ENCODE results near the gene CLMN. TPM values are rescaled to one million over a fixed set of nuclear protein-coding genes. Genes with fewer than 3 reads are reported as not detected.
"Not testable (repeated sequence)": the region's sequence is repeated elsewhere in the genome, so short reads cannot be mapped to it uniquely, and the experiment has no call there.

Gene CLMN
- total RNA-seq, 1 donor from 2014 or later = 8.5 TPM

DNA sequence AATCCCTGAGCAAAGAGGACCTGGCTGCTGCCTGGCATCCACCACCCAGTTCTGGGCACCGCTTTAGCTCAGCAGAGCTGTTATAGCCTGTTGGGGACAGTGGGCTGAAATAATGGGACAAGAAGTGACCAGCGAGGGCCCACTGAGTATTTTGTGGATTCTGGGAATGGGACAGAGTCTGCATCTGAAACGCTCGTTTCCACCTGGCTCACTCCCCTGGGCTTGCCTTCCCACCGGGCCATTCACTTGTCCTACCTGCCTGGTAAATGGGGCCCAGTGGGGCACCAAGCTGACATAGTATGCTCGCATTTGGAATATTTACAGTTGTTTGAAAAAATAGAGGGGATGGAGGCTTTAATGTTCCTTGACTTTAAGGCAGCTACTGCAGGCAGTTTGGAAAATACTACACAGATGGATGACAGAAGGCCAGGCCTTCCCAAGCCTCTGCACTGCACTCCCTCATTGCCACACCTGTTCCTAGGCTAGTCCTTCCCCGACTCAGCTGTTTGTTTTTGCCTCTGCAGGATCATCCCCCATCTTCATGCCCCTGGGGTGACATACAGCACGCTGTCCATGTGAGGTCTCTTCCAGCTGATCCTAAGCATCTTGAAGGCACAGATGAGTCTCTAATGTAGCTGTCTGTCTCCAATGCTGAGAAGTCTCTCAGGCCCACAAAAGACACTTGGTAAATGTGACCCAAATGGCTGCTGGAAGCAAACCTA, 101.1 kb downstream of the CLMN start:
- DNase-seq = peak; percentile 55

DNA sequence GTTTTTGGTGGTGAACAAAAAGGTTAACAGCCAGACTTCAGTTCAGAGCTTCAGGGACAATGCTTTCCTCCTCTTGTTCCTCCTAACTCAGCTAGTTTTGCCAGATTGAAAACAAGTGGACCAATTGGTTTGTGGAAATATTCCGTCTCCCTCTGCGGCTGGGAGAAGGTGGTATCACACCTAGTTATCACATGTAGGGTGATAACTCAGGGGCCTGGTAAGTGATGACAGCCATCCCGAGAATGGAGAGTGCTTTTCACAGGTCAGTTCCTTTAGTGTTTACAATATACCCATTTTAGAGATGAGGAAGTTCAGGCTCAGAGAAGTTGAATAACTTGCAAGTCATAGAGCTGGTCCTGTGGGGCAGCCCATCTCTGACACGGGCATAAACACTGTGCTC, 101.7 kb downstream of the CLMN start:
- DNase-seq = no peak

DNA sequence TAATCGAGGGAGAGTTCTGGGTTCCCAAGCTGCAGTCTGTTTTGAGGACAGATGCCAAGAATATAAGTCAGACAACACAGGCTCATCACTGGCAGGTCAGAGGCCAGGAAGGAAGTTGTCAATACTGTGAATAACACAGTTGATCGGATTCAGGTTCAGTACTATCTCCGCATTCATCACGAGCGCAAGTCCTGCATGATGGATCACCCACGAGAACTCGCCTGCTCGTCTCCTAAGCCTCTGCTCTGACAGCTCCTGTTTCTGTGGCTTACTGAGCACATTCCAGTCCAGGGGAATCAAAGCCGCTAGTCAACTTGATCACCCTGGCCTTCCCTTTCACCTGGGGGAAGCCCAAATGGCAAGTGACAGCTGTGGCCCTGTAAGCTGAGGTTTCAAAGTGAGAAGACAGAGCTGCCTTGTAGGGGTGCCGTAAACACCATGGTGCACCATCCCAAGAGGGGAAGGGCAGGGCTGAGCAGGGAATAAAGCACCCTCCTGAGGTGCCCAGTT, 102.3 kb downstream of the CLMN start:
- DNase-seq = no peak

DNA sequence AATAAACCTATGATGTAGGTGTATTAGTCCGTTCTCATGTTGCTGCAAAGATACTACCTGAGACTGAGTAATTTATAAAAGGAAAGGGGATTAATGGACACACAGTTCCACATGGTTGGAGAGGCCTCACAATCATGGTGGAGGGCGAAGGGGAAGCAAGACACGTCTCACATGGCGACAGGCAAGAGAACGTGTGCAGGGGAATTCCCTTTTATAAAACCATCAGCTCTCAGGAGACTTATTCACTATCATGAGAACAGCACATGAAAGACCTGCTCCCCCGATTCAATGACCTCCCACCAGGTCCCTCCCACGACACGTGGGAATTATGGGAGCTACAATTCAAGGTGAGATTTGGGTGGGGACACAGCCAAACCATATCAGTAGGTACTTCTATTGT, 103.7 kb downstream of the CLMN start:
- DNase-seq = no peak

DNA sequence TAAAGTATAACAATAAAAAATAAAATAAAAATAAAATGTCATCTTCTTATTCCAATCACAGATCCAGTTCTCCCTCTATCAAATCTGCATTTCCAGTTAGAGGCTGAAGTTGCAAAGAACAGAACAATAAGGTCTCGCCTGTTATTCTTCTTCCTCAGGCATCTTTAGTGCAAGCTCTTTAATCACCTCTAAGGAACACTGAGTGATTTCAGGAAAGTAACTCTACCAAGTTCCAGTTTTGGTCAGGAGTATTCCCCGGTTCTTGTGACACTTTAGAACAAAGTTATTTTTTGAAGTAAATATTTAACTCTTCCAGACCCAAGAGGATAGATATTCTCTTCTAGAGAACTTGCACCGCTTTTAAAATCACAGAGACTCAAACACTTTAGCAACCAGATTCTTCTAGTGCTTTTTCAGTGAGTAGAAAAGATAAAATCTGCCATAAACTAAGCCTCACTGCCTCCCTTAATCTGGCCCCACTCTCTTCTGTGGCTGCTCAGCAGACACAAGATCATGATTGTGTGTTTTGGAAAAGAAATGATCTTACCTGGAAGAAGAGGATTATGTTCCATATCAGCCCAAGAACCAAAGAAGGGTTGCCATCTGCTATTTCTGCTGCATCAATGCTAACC, 104.5 kb downstream of the CLMN start:
- DNase-seq = no peak

DNA sequence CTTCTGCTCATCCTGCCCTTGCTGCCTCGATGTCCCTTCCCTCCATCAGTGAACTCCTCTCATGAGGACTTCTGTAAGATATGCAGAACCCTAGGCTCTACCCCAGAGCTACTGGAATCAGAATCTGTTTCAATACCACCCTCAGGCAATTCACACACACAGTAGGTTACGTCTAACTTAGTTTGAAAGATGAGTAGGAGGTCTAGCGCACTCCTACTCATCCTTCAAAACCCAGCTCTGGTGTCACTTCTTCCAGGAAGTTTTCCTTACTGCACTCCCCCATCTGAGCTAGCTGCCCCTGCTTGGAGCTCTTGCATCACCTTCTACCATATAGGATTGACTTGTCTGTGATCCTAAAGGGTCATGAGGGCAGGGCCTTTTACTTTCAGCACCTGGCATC, 105.9 kb downstream of the CLMN start:
- DNase-seq = no peak

DNA sequence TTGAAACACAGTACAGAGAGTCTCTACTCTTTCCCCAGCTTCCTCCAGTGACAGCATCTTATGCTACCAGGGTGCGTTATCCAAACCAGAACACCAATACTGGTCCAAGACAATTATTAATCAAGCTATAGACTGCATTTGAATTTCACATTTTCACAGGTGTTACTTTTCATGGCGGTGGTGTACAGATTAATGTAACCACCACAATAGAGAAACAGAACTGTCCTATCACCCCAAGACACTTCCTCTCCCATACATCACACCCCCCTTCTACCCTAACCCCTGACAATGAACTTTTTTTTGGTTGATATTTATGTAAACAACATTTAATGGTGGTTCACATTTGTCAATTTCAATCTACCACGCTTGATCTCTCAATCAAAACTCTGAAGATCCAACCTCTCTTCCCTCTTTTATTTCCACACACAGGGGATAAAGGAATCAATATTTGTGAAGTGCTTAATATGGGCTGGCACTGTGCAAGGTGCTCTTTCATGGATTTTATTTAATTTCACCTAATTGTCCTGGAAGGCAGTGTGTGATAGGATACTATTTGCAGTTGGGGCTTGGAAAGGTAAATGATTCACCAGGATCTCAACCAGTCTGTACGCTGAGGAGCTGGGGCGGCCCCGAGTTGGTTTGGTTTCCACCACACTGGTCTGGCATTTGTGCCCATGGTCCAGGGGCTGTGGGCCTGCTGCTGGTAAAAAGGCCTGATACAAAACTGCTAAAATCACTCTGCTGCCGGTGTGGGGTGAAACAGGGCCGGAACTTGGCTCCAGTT, 107.8 kb downstream of the CLMN start:
- no peak for DNase-seq

DNA sequence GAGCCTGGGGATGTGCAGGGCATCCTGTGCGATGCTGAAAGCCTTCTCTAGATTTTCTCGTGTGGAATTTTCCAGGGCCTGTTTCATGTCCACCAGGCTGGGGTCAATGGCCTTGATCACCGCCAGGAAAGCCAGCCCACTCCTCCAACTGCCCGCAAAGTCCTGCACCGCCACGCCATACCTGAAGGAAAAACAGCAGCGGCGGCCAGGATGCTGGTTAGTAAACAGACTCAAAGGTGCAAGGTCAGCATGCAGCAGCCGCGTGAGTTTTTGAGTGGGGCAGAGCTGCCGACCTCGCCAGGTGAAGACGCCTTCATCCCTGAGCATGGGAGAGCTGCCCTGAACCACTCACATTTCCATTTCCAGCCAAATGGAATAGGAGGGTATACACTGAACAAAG, 109.0 kb downstream of the CLMN start:
- DNase-seq = no peak

DNA sequence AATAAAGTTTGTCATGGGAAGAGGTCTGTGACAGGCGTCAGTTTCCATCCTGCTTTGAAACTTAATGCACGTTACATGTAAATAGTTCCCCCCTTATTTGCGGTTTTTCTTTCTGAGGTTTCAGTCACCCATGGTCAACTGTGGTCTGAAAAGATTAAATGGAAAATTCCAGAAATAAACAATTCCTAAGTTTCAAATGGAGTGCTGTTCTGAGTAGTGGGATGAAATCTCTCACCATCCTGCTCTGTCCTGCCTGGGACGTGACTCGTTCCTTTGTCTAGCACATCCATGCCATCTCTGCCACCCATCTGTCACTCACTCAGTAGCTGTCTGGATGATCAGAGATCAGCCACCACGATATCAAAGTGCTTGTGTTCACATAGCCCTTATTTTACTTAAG, 111.1 kb downstream of the CLMN start:
- DNase-seq = no peak

DNA sequence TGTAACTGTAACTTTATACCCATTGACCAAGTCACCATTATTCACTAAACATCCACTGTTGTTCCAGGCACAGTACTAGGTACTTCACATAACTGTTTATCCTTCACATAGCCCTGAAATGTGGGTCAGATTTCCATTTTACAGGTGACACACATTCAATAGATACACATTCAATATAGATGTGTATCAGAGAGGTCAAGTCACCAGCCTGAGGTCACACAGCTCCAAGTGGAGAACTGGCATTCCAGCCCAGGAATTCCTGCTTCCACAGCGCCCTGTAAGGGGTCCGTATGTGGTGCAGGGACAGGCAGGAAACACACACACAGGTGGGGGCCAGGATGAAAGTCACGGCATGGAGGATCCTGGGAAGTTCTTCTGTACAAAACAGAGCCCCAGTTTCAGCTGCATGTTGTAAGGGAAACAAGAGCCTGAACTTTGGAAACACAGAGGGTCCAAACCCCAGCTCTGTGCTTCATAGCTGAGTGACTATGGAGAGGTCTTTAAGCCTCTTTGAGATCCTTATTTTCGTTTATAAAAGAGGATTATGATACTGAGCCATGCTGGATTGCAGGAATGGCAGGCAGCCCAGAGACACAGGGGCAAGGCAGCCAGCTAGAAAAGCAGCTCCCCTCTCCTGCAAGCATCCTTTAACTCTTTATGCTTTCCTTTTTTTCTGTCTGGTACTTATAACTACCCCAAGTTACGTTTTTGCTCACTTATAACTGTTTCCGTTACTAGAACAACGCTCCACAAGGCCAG, 112.1 kb downstream of the CLMN start:
- peak; percentile 50 for DNase-seq

DNA sequence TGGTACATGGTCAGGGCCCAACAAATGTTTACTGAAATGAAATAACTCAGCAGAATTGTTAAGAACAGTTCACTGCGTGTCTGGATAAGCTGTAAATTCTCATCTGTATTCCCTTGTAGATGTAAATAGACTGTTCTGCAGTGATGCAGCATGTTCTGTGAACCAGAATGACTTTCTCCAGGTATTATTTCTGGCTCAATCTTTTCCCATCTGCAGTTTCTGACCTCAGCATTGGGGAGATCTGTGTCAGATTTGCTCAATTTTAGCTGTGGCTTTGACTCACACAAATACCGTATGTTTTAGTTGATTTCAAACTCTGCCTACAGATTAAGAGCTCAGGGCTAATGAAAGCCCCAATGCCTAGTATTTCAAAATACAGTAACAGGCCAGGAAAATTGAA, 113.2 kb downstream of the CLMN start:
- no peak for DNase-seq

DNA sequence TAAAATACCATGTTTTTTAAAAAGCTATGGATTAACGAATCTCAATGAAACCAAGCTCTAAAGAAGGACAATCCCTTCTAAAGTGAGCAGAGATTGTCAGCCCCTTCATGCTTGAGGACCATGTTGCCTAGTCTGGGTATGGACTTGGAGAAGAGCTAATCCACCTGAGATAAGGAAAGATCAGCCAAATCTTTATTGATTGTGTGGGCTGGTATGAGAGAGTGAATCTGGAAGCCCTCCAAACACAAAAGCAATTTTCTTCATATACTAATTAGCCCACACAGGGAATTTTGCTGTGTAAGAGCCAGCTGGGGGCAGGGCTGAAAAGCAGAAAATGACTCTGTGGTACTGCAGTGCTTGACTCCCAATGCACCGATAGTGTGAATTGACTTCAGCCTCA, 115.0 kb downstream of the CLMN start:
- DNase-seq = no peak

DNA sequence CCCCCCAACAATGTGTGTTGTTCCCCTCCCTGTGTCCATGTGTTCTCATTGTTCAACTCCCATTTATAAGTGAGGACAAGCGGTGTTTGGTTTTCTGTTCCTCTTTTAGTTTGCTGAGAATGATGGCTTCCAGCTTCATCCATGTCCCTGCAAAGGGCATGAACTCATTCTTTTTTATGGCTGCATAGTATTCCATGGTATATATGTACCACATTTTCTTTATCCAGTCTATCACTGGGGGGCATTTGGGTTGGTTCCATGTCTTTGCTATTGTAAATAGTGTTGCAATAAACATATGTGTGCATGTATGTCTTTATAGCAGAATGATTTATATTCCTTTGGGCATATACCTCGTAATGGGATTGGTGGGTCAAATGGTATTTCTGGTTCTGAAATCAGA, 118.0 kb downstream of the CLMN start:
- not testable (repeated sequence) for DNase-seq

DNA sequence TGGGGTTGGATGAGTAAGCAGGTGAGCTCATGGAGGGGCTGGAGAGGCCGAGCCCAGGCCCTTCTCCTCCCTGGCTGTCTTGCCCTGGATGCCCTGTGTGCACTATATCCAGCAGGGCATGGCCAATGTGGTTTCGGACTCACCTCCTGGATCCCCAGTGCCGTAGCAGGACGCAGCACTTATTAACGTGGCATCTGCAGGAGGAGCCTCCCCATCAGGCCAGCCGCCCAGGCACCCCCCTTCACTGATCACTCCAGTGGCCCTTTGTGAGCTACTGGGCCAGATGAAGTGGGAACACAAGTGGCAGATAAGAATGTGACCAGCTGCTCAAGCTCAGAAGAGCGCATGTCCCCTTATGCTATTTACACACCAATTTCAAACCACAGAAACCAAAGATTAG, 119.3 kb downstream of the CLMN start:
- peak; percentile 80 for DNase-seq

DNA sequence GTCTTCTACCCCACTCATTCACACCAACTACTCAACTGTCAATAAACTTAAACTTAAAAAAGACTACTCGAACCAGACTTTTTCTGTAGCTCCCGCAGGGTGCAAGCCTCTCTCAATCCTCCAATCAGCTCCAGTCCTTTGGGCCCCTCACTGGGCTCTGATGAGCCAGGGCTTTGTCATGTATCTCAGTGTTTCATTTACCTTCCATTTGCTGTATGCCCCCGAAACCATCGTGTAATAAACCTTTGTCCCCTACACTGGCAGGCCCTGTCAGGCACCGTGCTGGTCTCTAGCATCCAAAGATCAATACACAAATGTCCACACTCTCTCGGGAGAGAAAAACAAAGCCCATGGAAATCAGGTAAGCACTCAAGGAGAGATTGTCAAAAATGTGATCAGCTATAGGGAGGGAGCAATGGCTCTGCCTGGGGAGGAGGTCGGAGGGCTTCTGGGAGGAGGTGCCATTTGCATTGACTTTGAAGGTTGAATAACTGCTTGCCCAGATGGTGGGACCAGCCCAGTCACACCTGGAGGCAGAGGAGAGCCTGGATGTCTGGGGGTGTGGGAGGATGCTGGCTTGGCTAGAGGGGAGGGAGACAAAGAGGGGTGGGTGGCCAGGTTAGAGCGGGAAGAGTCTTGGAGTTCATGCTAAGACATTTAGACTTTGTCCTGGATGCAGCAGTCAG, 120.3 kb downstream of the CLMN start:
- no peak for DNase-seq

DNA sequence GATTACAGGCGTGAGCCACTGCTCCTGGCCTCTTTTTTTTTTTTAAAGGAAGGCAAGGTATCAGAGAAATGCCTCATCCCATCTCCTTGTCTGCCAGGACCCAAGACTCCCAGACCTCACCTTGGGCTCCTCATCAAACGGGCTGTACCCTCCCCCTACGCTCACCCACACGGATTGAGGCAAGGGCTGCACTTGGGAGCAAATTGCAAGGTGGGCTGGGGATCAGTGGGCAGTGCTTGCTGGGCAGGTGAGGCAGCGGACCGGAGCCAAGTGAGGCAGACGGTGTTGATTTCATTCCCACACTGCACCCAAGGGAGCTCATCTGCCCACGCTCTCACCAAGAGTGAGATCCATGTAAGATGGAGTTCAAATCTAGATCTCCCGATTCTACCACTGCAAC, 121.4 kb downstream of the CLMN start:
- DNase-seq = no peak

DNA sequence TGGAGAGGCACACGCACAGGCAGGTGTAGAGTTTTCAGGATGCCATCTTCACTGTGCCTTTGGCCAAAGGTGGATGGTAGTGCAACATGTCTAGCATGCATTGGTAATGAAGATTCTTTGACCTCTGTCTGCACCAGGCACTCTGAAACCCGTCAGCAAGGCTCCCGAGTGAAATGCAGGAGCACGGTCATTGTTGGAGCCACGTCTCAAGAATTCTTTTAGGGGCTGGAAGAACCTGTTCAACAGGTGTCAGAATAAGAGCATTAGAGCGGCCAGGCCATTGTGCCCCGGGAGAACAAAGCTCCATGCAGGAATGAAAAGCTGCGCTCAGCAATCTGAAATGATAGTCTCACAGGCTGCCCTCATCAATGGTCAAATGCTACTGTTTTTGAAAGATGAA, 122.2 kb downstream of the CLMN start:
- DNase-seq = peak; percentile 56

DNA sequence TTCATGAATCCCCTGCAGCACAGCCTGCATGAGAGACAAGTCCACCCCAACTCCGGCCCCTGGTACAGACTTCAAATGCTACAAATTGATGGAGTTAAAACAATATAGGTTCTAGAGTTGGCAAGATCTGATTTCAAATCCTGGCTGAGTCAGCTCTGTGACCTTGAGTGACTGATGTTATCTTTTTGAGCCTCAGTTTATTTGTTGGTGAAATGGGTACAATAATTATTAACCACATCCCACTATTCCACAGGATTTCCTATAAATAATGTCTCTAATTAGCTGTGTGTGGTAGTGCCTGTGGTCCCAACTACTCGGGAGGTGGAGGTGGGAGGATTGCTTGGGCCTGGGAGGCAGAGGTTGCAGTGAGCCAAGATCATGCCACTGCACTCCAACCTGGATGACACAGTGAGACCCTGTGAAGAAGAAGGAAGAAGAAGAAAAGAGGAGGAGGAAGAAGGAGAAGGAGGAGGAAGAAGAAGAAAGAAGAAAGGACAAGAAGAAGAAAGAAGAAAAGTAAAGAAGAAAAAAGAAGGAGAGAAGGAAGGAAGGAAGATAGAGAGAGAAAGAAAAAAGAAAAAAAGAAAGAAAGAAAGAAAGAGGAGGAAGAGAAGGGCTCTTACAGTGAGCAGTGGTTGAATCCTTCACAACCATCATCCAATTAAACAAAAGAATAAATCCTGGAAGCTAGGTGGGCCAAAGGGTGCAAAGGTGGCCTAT, 122.7 kb downstream of the CLMN start:
- no peak for DNase-seq

DNA sequence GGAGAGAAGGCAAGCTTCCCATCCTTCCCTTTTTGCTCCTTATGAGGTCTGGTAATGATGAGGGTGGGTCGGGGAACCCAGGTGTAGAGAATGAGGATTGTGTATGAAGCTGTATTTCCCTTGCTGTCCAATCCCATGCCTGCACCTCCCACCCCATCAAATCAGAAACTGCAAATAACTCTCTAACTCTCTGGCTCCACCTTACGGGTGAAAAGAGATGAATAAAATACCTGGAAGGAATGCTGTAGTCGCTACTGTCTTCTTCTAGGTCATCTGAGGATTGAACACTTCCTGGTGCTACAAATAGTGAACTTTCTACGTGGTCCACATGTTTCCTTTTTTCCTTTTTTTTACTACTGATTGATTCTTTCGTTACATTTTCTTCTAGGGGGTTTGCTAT, 123.4 kb downstream of the CLMN start:
- peak; percentile 26 for DNase-seq

DNA sequence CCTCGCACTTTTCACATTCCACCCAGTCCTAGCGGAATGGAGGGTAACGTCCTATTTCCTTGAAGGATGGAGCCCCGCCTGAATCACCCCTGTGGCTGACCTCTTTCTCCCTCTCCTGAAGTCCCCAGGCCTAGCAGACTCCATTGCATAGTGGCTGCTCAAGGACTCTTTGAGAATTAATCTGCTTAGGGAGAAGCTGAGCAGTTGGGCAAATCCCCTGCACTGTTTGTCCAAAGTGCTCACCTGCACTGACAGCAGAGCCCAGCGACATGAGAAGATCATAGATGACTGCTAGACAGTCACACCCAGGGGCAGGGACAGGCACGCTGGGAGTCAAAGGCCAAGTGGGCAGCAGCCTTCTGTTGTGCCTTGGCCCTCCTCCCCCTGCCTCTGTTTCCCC, 124.7 kb downstream of the CLMN start:
- no peak for DNase-seq

DNA sequence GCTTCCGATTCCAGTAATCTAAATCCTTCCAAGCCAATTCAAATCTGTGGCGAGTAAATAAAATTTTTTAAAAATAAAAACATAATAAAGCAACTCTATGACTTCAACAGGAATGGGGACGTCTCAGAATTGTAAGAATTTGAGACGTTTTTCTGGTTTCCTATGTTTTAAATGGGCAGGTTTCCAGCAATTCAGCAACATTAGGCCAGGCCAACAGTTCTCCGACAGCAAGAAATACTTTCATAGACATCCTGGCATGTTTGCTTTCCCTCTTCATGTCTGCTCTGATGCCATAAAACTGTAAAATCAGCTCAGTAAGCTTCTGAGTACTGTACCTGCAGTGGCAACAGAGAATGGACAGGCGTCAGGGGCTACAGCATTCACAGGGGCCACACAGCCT, 126.6 kb downstream of the CLMN start:
- DNase-seq = peak; percentile 12

Measured in tongue (tissue), 2 donors.